ENCODE data around the gene TRAF1.
A peak's percentile ranks its signal among the peaks of the same experiment; 100 is the strongest.

Gene TRAF1

GRCh38 chr9:120948824-120949223, 22.2 kb upstream of the TRAF1 start:
- no peak overlapping the region for H3K4me3 Mint-ChIP-seq
- no peaks in the 10 kb centered on the region for H3K36me3 Mint-ChIP-seq (ENCODE audit: low read depth)
- DNase-seq = no peak
- no peaks in the 10 kb centered on the region for H3K27me3 Mint-ChIP-seq
- no peaks in the 10 kb centered on the region for H3K9me3 Mint-ChIP-seq
- H3K4me1 Mint-ChIP-seq (ENCODE audit: low read depth) = no peaks in the 10 kb centered on the region
- no peak overlapping the region for H3K27ac Mint-ChIP-seq

- Mint-ChIP-seq H3K9me3 (no peaks in the 10 kb centered on the region), H3K27me3 (no peaks in the 10 kb centered on the region), H3K36me3 (ENCODE audit: low read depth) (no peaks in the 10 kb centered on the region), H3K4me1 (ENCODE audit: low read depth) (no peaks in the 10 kb centered on the region), H3K4me3 (no peak overlapping the region), H3K27ac (no peak overlapping the region)
- DNase-seq = no peak
These were observed 20.6 kb upstream of the TRAF1 start for GRCh38 chr9:120947222-120947621.

GRCh38 chr9:120946259-120946658, 19.7 kb upstream of the TRAF1 start:
- DNase-seq = no peak
- H3K9me3 Mint-ChIP-seq = no peaks in the 10 kb centered on the region
- H3K27ac Mint-ChIP-seq = no peak overlapping the region
- H3K36me3 Mint-ChIP-seq (ENCODE audit: low read depth) = no peaks in the 10 kb centered on the region
- H3K27me3 Mint-ChIP-seq = no peaks in the 10 kb centered on the region
- no peak overlapping the region for H3K4me3 Mint-ChIP-seq
- H3K4me1 Mint-ChIP-seq (ENCODE audit: low read depth) = no peaks in the 10 kb centered on the region

- no peaks in the 10 kb centered on the region for H3K4me1 Mint-ChIP-seq (ENCODE audit: low read depth)
- DNase-seq = no peak
- no peaks in the 10 kb centered on the region for H3K36me3 Mint-ChIP-seq (ENCODE audit: low read depth)
- no peak overlapping the region for H3K27ac Mint-ChIP-seq
- H3K9me3 Mint-ChIP-seq = no peaks in the 10 kb centered on the region
- no peaks in the 10 kb centered on the region for H3K27me3 Mint-ChIP-seq
- H3K4me3 Mint-ChIP-seq = no peak overlapping the region
These were observed 18.4 kb upstream of the TRAF1 start for GRCh38 chr9:120944948-120945347.

GRCh38 chr9:120944434-120944843, 17.8 kb upstream of the TRAF1 start:
- DNase-seq = no peak
- H3K27me3 Mint-ChIP-seq = no peaks in the 10 kb centered on the region
- no peak overlapping the region for H3K27ac Mint-ChIP-seq
- H3K4me1 Mint-ChIP-seq (ENCODE audit: low read depth) = no peaks in the 10 kb centered on the region
- H3K36me3 Mint-ChIP-seq (ENCODE audit: low read depth) = no peaks in the 10 kb centered on the region
- H3K9me3 Mint-ChIP-seq = no peaks in the 10 kb centered on the region
- H3K4me3 Mint-ChIP-seq = no peak overlapping the region

GRCh38 chr9:120942186-120943001, 15.8 kb upstream of the TRAF1 start:
- peaks cover 6% of the 10 kb centered on the region for H3K4me1 Mint-ChIP-seq (ENCODE audit: low read depth)
- H3K4me3 Mint-ChIP-seq = no peak overlapping the region
- no peaks in the 10 kb centered on the region for H3K9me3 Mint-ChIP-seq
- DNase-seq = no peak
- no peak overlapping the region for H3K27ac Mint-ChIP-seq
- no peaks in the 10 kb centered on the region for H3K27me3 Mint-ChIP-seq
- no peaks in the 10 kb centered on the region for H3K36me3 Mint-ChIP-seq (ENCODE audit: low read depth)

- no peaks in the 10 kb centered on the region for H3K27me3 Mint-ChIP-seq
- no peak overlapping the region for H3K4me3 Mint-ChIP-seq
- H3K9me3 Mint-ChIP-seq = no peaks in the 10 kb centered on the region
- H3K36me3 Mint-ChIP-seq (ENCODE audit: low read depth) = no peaks in the 10 kb centered on the region
- DNase-seq = no peak
- H3K27ac Mint-ChIP-seq = no peak overlapping the region
- H3K4me1 Mint-ChIP-seq (ENCODE audit: low read depth) = peaks cover 18% of the 10 kb centered on the region
These were observed 14.6 kb upstream of the TRAF1 start for GRCh38 chr9:120941046-120941770.

- H3K36me3 Mint-ChIP-seq (ENCODE audit: low read depth) = no peaks in the 10 kb centered on the region
- no peak overlapping the region for H3K27ac Mint-ChIP-seq
- H3K4me1 Mint-ChIP-seq (ENCODE audit: low read depth) = peaks cover 24% of the 10 kb centered on the region
- DNase-seq = no peak
- H3K27me3 Mint-ChIP-seq = no peaks in the 10 kb centered on the region
- no peak overlapping the region for H3K4me3 Mint-ChIP-seq
- H3K9me3 Mint-ChIP-seq = no peaks in the 10 kb centered on the region
These were observed 14.0 kb upstream of the TRAF1 start for GRCh38 chr9:120940573-120940972.

GRCh38 chr9:120938851-120939250, 12.3 kb upstream of the TRAF1 start:
- Mint-ChIP-seq H3K27ac (peak overlapping the region; percentile 67), H3K36me3 (ENCODE audit: low read depth) (no peaks in the 10 kb centered on the region), H3K27me3 (no peaks in the 10 kb centered on the region), H3K9me3 (no peaks in the 10 kb centered on the region), H3K4me3 (no peak overlapping the region), H3K4me1 (ENCODE audit: low read depth) (peaks cover 40% of the 10 kb centered on the region)
- no peak for DNase-seq

GRCh38 chr9:120937596-120937995, 11.0 kb upstream of the TRAF1 start:
- Mint-ChIP-seq H3K4me1 (ENCODE audit: low read depth) (peaks cover 53% of the 10 kb centered on the region), H3K4me3 (no peak overlapping the region), H3K27me3 (no peaks in the 10 kb centered on the region), H3K36me3 (ENCODE audit: low read depth) (no peaks in the 10 kb centered on the region), H3K27ac (peak overlapping the region; percentile 96), H3K9me3 (no peaks in the 10 kb centered on the region)
- DNase-seq = no peak

GRCh38 chr9:120937127-120937526, 10.5 kb upstream of the TRAF1 start:
- DNase-seq = no peak
- H3K9me3 Mint-ChIP-seq = no peaks in the 10 kb centered on the region
- H3K27ac Mint-ChIP-seq = peak overlapping the region; percentile 96
- H3K27me3 Mint-ChIP-seq = no peaks in the 10 kb centered on the region
- no peaks in the 10 kb centered on the region for H3K36me3 Mint-ChIP-seq (ENCODE audit: low read depth)
- no peak overlapping the region for H3K4me3 Mint-ChIP-seq
- peaks cover 58% of the 10 kb centered on the region for H3K4me1 Mint-ChIP-seq (ENCODE audit: low read depth)

GRCh38 chr9:120936764-120937122, 10.1 kb upstream of the TRAF1 start:
- Mint-ChIP-seq H3K4me1 (ENCODE audit: low read depth) (peaks cover 61% of the 10 kb centered on the region), H3K27ac (peak overlapping the region; percentile 96), H3K36me3 (ENCODE audit: low read depth) (no peaks in the 10 kb centered on the region), H3K4me3 (peak overlapping the region; percentile 41), H3K27me3 (no peaks in the 10 kb centered on the region), H3K9me3 (no peaks in the 10 kb centered on the region)
- DNase-seq = no peak

GRCh38 chr9:120936011-120936763, 9.6 kb upstream of the TRAF1 start:
- DNase-seq = peak; percentile 93
- no peaks in the 10 kb centered on the region for H3K27me3 Mint-ChIP-seq
- H3K9me3 Mint-ChIP-seq = no peaks in the 10 kb centered on the region
- H3K4me3 Mint-ChIP-seq = peak overlapping the region; percentile 41
- H3K4me1 Mint-ChIP-seq (ENCODE audit: low read depth) = peaks cover 67% of the 10 kb centered on the region
- H3K36me3 Mint-ChIP-seq (ENCODE audit: low read depth) = no peaks in the 10 kb centered on the region
- peak overlapping the region; percentile 96 for H3K27ac Mint-ChIP-seq

GRCh38 chr9:120935383-120935857, 8.8 kb upstream of the TRAF1 start:
- no peaks in the 10 kb centered on the region for H3K9me3 Mint-ChIP-seq

More at GRCh38 chr9:120935383-120935857, 8.8 kb upstream of the TRAF1 start:
- DNase-seq = peak; percentile 51
- Mint-ChIP-seq H3K4me3 (peak overlapping the region; percentile 41), H3K27me3 (no peaks in the 10 kb centered on the region), H3K27ac (peak overlapping the region; percentile 96), H3K4me1 (ENCODE audit: low read depth) (peaks cover 72% of the 10 kb centered on the region), H3K36me3 (ENCODE audit: low read depth) (peaks cover 4% of the 10 kb centered on the region)

All from activated T-cell treated with anti-CD3 and anti-CD28 coated beads, Interleukin-2, amount 50 U/mL, for 24 hours (primary cell).